ENCODE measurements around the gene DYRK1A.

DYRK1A gene

GRCh38 chr21:37574751-37575150, 208.2 kb downstream of the DYRK1A start:
- H3K36me3 ChIP-seq (replicated peaks; ENCODE audit: insufficient read depth, low read length), result no peaks in the 10 kb centered on the region
- H3K9me2 ChIP-seq (replicated peaks; ENCODE audit: insufficient read depth, low read length), result no peaks in the 10 kb centered on the region
- no peaks in the 10 kb centered on the region for H3K9me3 ChIP-seq (replicated peaks; ENCODE audit: insufficient read depth, low read length)
- H3K4me3 ChIP-seq (ENCODE audit: low read length), result no peak overlapping the region
- no peaks in the 10 kb centered on the region for H3K79me2 ChIP-seq (ENCODE audit: low read length)
- no peak for DNase-seq
- no peaks in the 10 kb centered on the region for H4K20me1 ChIP-seq (ENCODE audit: insufficient read depth, low read length)
- H3K27me3 ChIP-seq (replicated peaks; ENCODE audit: insufficient read depth, low read length), result no peaks in the 10 kb centered on the region
- no peak overlapping the region for H3K9ac ChIP-seq (ENCODE audit: low read length)
- no peak for TF ChIP-seq CTCF (IDR thresholded peaks at IDR 0.05; ENCODE audit: low read length)
- no peak for TF ChIP-seq EZH2 (optimal IDR thresholded peaks at IDR 0.05; ENCODE audit: low read depth, low read length)
- no peak for TF ChIP-seq EZH2phosphoT487 (IDR thresholded peaks at IDR 0.05; ENCODE audit: low read length)
- H3K4me2 ChIP-seq (ENCODE audit: low read depth, low read length), result no peak overlapping the region
- H3K4me1 ChIP-seq (ENCODE audit: low read length), result no peaks in the 10 kb centered on the region
- no peak overlapping the region for H2AFZ ChIP-seq (ENCODE audit: low read length)
- H3K27ac ChIP-seq (ENCODE audit: low read length), result no peak overlapping the region
- H3F3A ChIP-seq (ENCODE audit: insufficient read depth, low read length), result no peaks in the 10 kb centered on the region

GRCh38 chr21:37575580-37575979, 209.0 kb downstream of the DYRK1A start:
- no peak overlapping the region for H2AFZ ChIP-seq (ENCODE audit: low read length)
- H3K9me3 ChIP-seq (replicated peaks; ENCODE audit: insufficient read depth, low read length), result no peaks in the 10 kb centered on the region
- no peaks in the 10 kb centered on the region for H3K27me3 ChIP-seq (replicated peaks; ENCODE audit: insufficient read depth, low read length)
- no peaks in the 10 kb centered on the region for H3K79me2 ChIP-seq (ENCODE audit: low read length)
- no peak overlapping the region for H3K4me3 ChIP-seq (ENCODE audit: low read length)
- no peak overlapping the region for H3K9ac ChIP-seq (ENCODE audit: low read length)
- no peaks in the 10 kb centered on the region for H3F3A ChIP-seq (ENCODE audit: insufficient read depth, low read length)
- no peak for DNase-seq
- H3K36me3 ChIP-seq (replicated peaks; ENCODE audit: insufficient read depth, low read length), result no peaks in the 10 kb centered on the region
- H3K9me2 ChIP-seq (replicated peaks; ENCODE audit: insufficient read depth, low read length), result no peaks in the 10 kb centered on the region
- H3K27ac ChIP-seq (ENCODE audit: low read length), result no peak overlapping the region
- H4K20me1 ChIP-seq (ENCODE audit: insufficient read depth, low read length), result no peaks in the 10 kb centered on the region
- no peaks in the 10 kb centered on the region for H3K4me1 ChIP-seq (ENCODE audit: low read length)
- no peak overlapping the region for H3K4me2 ChIP-seq (ENCODE audit: low read depth, low read length)
- TF ChIP-seq EZH2phosphoT487 (IDR thresholded peaks at IDR 0.05; ENCODE audit: low read length) (no peak), EZH2 (optimal IDR thresholded peaks at IDR 0.05; ENCODE audit: low read depth, low read length) (no peak), CTCF (IDR thresholded peaks at IDR 0.05; ENCODE audit: low read length) (no peak)

Measured in MM.1S (cell line).